GM12875 (cell line): ENCODE data around the gene MBNL1.

ENCODE experiments used
- H3K4me3 ChIP-seq: one replicate; pipeline ENCODE4 v1.5.1; 2011; ENCODE audit warnings: low read depth, low read length, control low read depth
- TF ChIP-seq, protein P1 (sequence below): IDR thresholded peaks from 2 replicates; pipeline ENCODE4 v1.5.1; 2011; ENCODE audit warnings: low read depth, mild to moderate bottlenecking, control low read depth, inconsistent platforms, low read length, moderate library complexity, borderline replicate concordance; ENCODE audit not compliant: insufficient read depth

MBNL1 gene

DNA sequence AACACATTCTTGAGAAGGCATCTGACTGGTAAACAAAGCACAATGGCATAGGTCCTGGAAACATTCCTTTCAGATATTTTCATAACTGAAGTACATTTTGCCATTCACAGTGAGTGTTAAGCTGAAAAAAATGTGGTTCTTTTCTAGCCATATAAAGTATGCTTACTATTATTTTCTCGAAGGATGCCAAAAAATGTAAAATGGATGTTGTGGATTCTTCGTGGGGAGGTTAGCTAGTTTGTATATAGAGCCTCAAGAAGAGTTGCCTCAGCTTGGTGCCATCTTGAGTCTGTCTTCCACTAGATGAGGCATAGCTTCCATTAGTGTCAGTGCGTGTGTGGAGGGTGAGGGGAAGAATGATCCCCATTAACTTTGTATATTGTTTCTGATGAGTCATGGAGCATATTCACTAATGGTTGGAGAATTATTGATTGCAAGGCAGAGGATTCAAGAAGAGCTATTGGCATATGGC, 4.1 kb downstream of the MBNL1 start:
- H3K4me3 ChIP-seq, result no peak overlapping the region
- TF ChIP-seq, protein P1, sequence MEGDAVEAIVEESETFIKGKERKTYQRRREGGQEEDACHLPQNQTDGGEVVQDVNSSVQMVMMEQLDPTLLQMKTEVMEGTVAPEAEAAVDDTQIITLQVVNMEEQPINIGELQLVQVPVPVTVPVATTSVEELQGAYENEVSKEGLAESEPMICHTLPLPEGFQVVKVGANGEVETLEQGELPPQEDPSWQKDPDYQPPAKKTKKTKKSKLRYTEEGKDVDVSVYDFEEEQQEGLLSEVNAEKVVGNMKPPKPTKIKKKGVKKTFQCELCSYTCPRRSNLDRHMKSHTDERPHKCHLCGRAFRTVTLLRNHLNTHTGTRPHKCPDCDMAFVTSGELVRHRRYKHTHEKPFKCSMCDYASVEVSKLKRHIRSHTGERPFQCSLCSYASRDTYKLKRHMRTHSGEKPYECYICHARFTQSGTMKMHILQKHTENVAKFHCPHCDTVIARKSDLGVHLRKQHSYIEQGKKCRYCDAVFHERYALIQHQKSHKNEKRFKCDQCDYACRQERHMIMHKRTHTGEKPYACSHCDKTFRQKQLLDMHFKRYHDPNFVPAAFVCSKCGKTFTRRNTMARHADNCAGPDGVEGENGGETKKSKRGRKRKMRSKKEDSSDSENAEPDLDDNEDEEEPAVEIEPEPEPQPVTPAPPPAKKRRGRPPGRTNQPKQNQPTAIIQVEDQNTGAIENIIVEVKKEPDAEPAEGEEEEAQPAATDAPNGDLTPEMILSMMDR, result no peak

DNA sequence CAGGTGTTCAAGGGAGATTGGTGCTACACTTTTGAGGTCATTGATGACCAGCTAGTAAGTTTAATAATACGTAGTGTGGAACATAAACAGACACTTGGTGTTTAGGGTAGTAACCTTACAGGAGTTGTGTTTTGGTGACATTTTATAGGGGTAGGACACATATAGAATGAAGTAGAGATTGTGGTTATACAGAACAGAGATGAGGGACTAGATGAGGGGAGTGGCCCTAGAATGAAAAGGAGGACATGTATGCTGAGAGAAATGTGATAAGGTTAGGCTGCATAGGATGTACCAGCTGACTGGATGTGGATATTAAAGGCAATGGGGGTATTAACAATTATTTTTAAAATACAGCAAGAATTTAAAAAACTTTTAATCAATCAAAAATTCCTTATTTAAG, 8.0 kb downstream of the MBNL1 start:
- TF ChIP-seq, protein P1, result no peak
- no peak overlapping the region for H3K4me3 ChIP-seq

DNA sequence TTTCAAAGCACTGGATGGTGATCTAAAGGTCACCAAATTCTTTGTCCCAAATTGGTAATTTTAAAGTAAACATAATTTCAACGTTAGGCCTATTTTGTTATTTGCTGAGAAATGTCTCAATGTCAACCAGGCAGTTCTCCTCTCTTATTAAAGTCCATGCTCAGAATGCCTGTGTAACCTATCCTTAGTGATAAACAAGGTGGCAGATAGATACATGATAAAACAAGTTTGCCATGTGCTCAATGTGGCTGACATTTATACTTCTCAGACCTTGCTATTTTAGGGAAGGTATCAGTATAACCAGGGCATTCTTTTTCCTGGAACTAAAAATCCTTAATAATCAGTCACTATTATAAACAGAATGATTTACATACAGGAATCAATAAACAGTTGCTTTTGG, 8.5 kb downstream of the MBNL1 start:
- TF ChIP-seq, protein P1, result no peak
- H3K4me3 ChIP-seq, result no peak overlapping the region

DNA sequence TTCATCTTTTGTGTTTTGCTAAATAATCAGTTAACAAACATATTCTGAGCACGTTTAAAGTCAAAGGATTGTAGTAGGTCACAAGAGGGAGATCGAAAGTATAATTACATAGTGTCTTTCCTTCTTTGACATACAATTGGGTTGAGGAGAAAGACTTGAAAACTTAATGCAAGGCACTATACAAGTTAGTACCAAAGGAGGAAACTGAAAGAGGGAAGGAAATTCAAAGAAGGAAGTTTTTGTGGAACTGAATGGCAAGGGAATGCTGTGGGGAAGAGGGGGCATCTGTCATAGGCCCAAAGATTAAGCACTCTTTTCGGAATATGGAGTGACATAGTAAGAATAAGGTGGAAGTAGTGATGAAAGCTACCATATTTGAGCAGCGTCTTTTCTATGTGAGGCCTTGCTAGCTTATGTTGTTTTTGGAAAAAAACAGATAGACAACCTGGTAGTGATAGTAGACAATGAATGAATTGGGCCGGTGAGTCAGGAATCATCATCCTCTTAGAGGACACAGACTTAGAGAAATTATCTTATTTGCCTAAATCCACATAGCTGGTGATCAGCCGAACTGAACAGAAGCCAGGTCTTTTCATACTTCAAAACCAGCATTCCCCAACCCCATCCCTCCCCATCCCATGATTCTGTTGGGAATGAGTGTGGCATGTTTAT, 10.2 kb downstream of the MBNL1 start:
- TF ChIP-seq, protein P1, result no peak
- no peak overlapping the region for H3K4me3 ChIP-seq

DNA sequence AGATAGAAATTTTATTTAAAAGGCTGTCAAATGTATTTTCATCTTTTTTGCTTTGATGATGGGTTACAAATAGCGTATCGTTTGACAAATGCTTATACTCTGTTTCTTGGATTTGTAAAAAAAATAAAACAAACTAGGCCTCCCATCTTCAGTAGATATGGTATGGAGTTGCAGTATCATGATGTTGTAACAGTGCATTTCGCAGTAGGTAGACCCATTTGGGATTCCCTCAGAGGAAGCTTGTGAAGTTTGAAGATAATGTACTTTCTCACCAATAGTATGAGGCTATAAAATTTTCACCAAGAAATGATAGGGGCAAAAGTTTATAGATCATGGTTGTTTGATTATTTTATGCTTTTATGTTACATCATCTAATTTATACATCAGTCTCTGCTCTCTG, 10.8 kb downstream of the MBNL1 start:
- H3K4me3 ChIP-seq, result no peak overlapping the region
- TF ChIP-seq, protein P1, result no peak

DNA sequence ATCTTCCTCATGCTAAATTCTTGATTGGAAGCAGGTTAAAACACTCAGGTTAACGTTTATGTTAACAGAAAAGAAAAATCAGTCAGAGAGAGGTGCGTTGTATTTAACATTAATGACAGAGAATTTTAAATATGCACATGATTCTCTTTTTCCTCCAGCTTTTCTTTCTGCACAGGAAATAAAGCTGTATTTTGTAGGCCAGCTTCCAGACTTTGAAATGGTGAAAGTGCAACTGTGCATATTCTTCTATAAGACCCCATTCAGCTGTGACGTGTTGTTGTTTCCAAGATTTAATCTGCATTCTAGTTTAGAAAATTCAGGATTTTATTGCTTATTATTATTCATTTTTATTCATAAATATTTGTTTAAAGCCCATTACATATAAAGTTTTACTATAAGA, 11.8 kb downstream of the MBNL1 start:
- no peak overlapping the region for H3K4me3 ChIP-seq
- TF ChIP-seq, protein P1, result no peak

DNA sequence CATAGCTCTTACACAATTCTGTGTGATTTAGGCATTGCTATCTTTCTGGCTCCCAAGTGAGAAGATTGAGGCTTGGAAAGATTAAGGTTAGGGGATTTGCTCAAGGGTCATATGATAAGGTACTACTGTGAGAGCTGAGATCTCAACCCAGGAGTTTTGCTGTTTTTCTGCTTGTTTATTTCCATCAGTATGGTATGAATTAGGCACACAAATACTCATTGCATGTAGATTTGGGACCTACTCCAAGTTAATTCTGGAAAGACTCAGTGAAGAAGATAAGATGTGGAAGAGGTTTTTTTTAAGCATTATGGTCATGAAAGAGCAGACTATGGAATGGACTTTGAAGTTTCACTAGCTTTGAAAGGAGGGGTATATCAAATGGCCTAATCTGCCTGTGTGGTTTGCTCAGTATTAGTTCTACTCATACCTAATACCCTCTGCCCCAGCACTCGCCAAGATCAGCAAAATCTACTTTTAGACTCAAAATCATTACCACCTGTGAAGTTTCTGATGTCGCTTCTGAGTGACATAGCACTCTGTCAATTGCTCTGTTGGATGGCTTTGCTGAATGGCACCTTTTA, 12.5 kb downstream of the MBNL1 start:
- TF ChIP-seq, protein P1, result no peak

More for the DNA sequence above, 12.5 kb downstream of the MBNL1 start:
- H3K4me3 ChIP-seq, result no peak overlapping the region
